HepG2 (cell line): Measurements from ENCODE around the gene PTGES. TPM values are rescaled to one million over a fixed set of nuclear protein-coding genes. Genes with fewer than 3 reads are reported as not detected.

Experiments
- ATAC-seq: fragments of 200-7000 bp; cut with Tn5 transposase; 3 replicates; pipeline ENCODE4 v1.9.1; 2020; ENCODE audit warnings: mild to moderate bottlenecking, moderate library complexity
- Bru-seq: library from RNA; stranded (reverse); fragments of 400-500 nt; gene quantifications from one replicate; lab custom pipeline; 2021; lab: Mats Ljungman, UMichigan
- BruChase-seq, 2 experiments: library from RNA; stranded (reverse); fragments of 400-500 nt; gene quantifications; one replicate each; lab custom pipeline; 2021; lab: Mats Ljungman, UMichigan
- BruUV-seq: library from RNA; stranded (reverse); fragments of 400-500 nt; replicated peaks from 2 replicates; lab custom pipeline; 2021; lab: Mats Ljungman, UMichigan
- CTCF ChIA-PET: fragments of 300-600 bp; formaldehyde crosslinking; extraction: SDS; loops from one replicate; lab custom pipeline; 2021; ENCODE audit warnings: low total read pairs, inconsistent platforms, low intra/inter-chr PET ratio; lab: Yijun Ruan, JAX
- POLR2A ChIA-PET: fragments of 350-600 bp; sonication (Branson Sonifier 250); formaldehyde crosslinking; loops from one replicate; lab custom pipeline; 2020; ENCODE audit warnings: antibody characterized with exemption, inconsistent platforms; lab: Yijun Ruan, JAX
- DNase-seq: peaks from one replicate; pipeline ENCODE4 v3.0.0-alpha.2; 2015; ENCODE audit warnings: low spot score
- FAIRE-seq: peaks from 3 replicates; lab custom pipeline; 2011; peaks lifted over from hg19 to GRCh38; lab: Jason Lieb, UNC
- H2AFZ ChIP-seq: one replicate; pipeline ENCODE4 v1.6.1; 2011; ENCODE audit warnings: low read length, inconsistent platforms
- H3K27ac ChIP-seq: fragments of 300-600 bp; 3 replicates; pipeline ENCODE4 v1.8.0; 2011; ENCODE audit warnings: mixed run types, mild to moderate bottlenecking, mixed read lengths, low read length, inconsistent platforms; ENCODE audit not compliant: insufficient read depth; ENCODE audit errors: extremely low read length
- H3K27me3 ChIP-seq, 2 experiments: fragments of 200-600 bp in 1 of 2; 2 replicates in 1 of 2; 3 replicates in 1 of 2; pipeline versions ENCODE4 v1.6.0 to v1.8.0; 2011; ENCODE audit warnings: low read length in 2 of 2, mild to moderate bottlenecking in 2 of 2, moderate library complexity in 2 of 2, inconsistent platforms in 1 of 2; ENCODE audit not compliant: insufficient read depth in 2 of 2, control insufficient read depth in 1 of 2
- H3K36me3 ChIP-seq, 2 experiments: fragments of 200-600 bp in 1 of 2; replicated peaks in 1 of 2; 2 replicates in 1 of 2; 3 replicates in 1 of 2; pipeline versions ENCODE4 v1.5.1 to v1.8.0; 2011; ENCODE audit warnings: low read length in 2 of 2, inconsistent platforms in 1 of 2; ENCODE audit not compliant: insufficient read depth in 2 of 2, control insufficient read depth in 1 of 2
- H3K4me1 ChIP-seq: 2 replicates; pipeline ENCODE4 v1.5.1; 2012; ENCODE audit warnings: low read length, inconsistent platforms; ENCODE audit not compliant: insufficient read depth
- H3K4me2 ChIP-seq: 2 replicates; pipeline ENCODE4 v1.6.0; 2011; ENCODE audit warnings: low read depth, low read length, inconsistent platforms
- H3K4me3 ChIP-seq, 3 experiments: fragments of 200-600 bp in 1 of 3; sonication (generic), shearing (Covaris generic) in 1 of 3; replicated peaks in 1 of 3; 2 replicates each; pipeline ENCODE4 v1.5.1; 2011 to 2016; ENCODE audit warnings: low read length in 3 of 3, inconsistent platforms in 2 of 3, low read depth in 2 of 3, mild to moderate bottlenecking in 2 of 3, control low read depth in 1 of 3, mixed read lengths in 1 of 3; ENCODE audit not compliant: insufficient read depth in 1 of 3
- H3K79me2 ChIP-seq: one replicate; pipeline ENCODE4 v1.6.1; 2011; ENCODE audit warnings: low read length, inconsistent platforms; ENCODE audit not compliant: insufficient read depth
- H3K9ac ChIP-seq: 2 replicates; pipeline ENCODE4 v1.6.0; 2011; ENCODE audit warnings: mild to moderate bottlenecking, low read depth, low read length, inconsistent platforms; ENCODE audit not compliant: insufficient read depth
- H3K9me3 ChIP-seq: 2 replicates; pipeline ENCODE4 v1.5.1; 2012; ENCODE audit warnings: mild to moderate bottlenecking, low read length
- H4K20me1 ChIP-seq: 2 replicates; pipeline ENCODE4 v1.6.0; 2011; ENCODE audit warnings: inconsistent platforms, mild to moderate bottlenecking, low read length, moderate library complexity; ENCODE audit not compliant: insufficient read depth
- ZZZ3 ChIP-seq: sonication (generic); formaldehyde crosslinking; IDR thresholded peaks from 2 replicates; pipeline ENCODE4 v1.4.0; 2020; ENCODE audit warnings: missing genetic modification reagents, mild to moderate bottlenecking, borderline replicate concordance
- WGBS: methylation state at CpG from one replicate; pipeline ENCODE4 v1.1.6; 2017; ENCODE audit warnings: low lambda C conversion rate; 5-methylcytosine and 5-hydroxymethylcytosine counted together
- in situ Hi-C: cut with HindIII; loops from 2 replicates; pipeline ENCODE4 v1.10.0; 2017; ENCODE audit warnings: low pct_unique_long_range_greater_than_20kb; ENCODE audit not compliant: extremely low pct_ligation_motif_present
- intact Hi-C: fragments of 100-400 bp; cut with micrococcal nuclease; formaldehyde crosslinking; loops from one replicate; pipeline ENCODE4 v1.10.0; 2022; ENCODE audit not compliant: unreplicated experiment
- long read RNA-seq, 2 experiments: library from RNA in 1 of 2; library from polyadenylated mRNA in 1 of 2; stranded (forward) in 1 of 2; unstranded in 1 of 2; transcript quantifications; one replicate each; pipeline ENCODE4 v2.0.0, GENCODE V29; 2019 to 2022
- polyA minus RNA-seq, 3 experiments: library from RNA; depleted of rRNA, polyadenylated mRNA; stranded (reverse); fragments of >200 nt; gene quantifications; 2 replicates each; pipeline ENCODE4 v1.2.3, GENCODE V29; 2011; ENCODE audit warnings: low replicate concordance in 1 of 3
- polyA plus RNA-seq, 8 experiments: library from polyadenylated mRNA; depleted of rRNA in 3 of 8; stranded (reverse) in 7 of 8; unstranded in 1 of 8; fragments of >200 nt; fragmentation: Illumina TruSeq in 4 of 8; extraction: Trizol in 4 of 8; gene quantifications; 2 replicates each; pipeline versions ENCODE4 v1.2.1 to v1.2.3, GENCODE V29; 2011 to 2016; ENCODE audit warnings: low read depth in 4 of 8, missing spikeins in 1 of 8, mixed read lengths in 1 of 8; ENCODE audit not compliant: insufficient read depth in 1 of 8
- total RNA-seq, 5 experiments: library from RNA; depleted of rRNA; stranded (reverse); fragments of >200 nt; fragmentation: Illumina TruSeq; extraction: Trizol; gene quantifications; 2 replicates each; pipeline ENCODE4 v1.2.3, GENCODE V29; 2016; ENCODE audit warnings: low read depth in 1 of 5
- TF ChIP-seq, protein P1 (sequence below): sonication (generic); formaldehyde crosslinking; IDR thresholded peaks from 2 replicates; pipeline ENCODE4 v1.5.1; 2020; ENCODE audit warnings: mild to moderate bottlenecking, missing genetic modification reagents, moderate library complexity

PTGES gene, protein sequence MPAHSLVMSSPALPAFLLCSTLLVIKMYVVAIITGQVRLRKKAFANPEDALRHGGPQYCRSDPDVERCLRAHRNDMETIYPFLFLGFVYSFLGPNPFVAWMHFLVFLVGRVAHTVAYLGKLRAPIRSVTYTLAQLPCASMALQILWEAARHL
- total RNA-seq (2016; rRNA removed; fragmentation: Illumina TruSeq; extraction: Trizol) (0.07 TPM in 1 of 2 replicates, not detected in the other), polyA plus RNA-seq (2011; rRNA removed) (not detected in 2 replicates), polyA minus RNA-seq (2011; rRNA and poly(A)+ RNA removed; ENCODE audit: low replicate concordance) (258 TPM in 1 of 2 replicates, not detected in the other), Bru-seq, nascent RNA (percentile 7 among the genes with signal in this experiment), BruChase-seq, experiment 1, labeled RNA remaining after a 6-hour chase (percentile 18 among the genes with signal in this experiment), BruChase-seq, experiment 2, labeled RNA remaining after a 2-hour chase (percentile 6 among the genes with signal in this experiment)
- total RNA-seq (2016; cell fraction: cytosol; rRNA removed; fragmentation: Illumina TruSeq; extraction: Trizol; ENCODE audit: low read depth), result not detected in 2 replicates
- total RNA-seq (2016; cell fraction: insoluble cytoplasmic fraction; rRNA removed; fragmentation: Illumina TruSeq; extraction: Trizol), result 0.13 TPM in 1 of 2 replicates, not detected in the other
- not detected in 2 replicates for total RNA-seq (2016; cell fraction: membrane; rRNA removed; fragmentation: Illumina TruSeq; extraction: Trizol)
- not detected in 2 replicates for total RNA-seq (2016; cell fraction: nucleus; rRNA removed; fragmentation: Illumina TruSeq; extraction: Trizol)
- 0.03 and 0.04 TPM in 2 replicates for polyA plus RNA-seq (2011; cell fraction: cytosol; rRNA removed)
- not detected in 2 replicates for polyA plus RNA-seq (2011; cell fraction: nucleus; rRNA removed)
- polyA plus RNA-seq (2012), result 0.07 TPM in 1 of 2 replicates, not detected in the other
- not detected in 2 replicates for polyA plus RNA-seq (2016; cell fraction: cytosol; fragmentation: Illumina TruSeq; extraction: Trizol; ENCODE audit: low read depth)
- not detected in 2 replicates for polyA plus RNA-seq (2016; cell fraction: insoluble cytoplasmic fraction; fragmentation: Illumina TruSeq; extraction: Trizol; ENCODE audit: low read depth)
- not detected in 2 replicates for polyA plus RNA-seq (2016; cell fraction: membrane; fragmentation: Illumina TruSeq; extraction: Trizol; ENCODE audit: low read depth)
- 0.36 TPM in 1 of 2 replicates, not detected in the other for polyA plus RNA-seq (2016; cell fraction: nucleus; fragmentation: Illumina TruSeq; extraction: Trizol; ENCODE audit: insufficient read depth, low read depth)
- polyA minus RNA-seq (2011; cell fraction: cytosol; rRNA and poly(A)+ RNA removed), result 0.88 TPM in 1 of 2 replicates, not detected in the other
- 0.64 TPM in 1 of 2 replicates, not detected in the other for polyA minus RNA-seq (2011; cell fraction: nucleus; rRNA and poly(A)+ RNA removed)
- long read RNA-seq, experiment 1, result 0 reads
- long read RNA-seq, experiment 2, result 0 reads

DNA sequence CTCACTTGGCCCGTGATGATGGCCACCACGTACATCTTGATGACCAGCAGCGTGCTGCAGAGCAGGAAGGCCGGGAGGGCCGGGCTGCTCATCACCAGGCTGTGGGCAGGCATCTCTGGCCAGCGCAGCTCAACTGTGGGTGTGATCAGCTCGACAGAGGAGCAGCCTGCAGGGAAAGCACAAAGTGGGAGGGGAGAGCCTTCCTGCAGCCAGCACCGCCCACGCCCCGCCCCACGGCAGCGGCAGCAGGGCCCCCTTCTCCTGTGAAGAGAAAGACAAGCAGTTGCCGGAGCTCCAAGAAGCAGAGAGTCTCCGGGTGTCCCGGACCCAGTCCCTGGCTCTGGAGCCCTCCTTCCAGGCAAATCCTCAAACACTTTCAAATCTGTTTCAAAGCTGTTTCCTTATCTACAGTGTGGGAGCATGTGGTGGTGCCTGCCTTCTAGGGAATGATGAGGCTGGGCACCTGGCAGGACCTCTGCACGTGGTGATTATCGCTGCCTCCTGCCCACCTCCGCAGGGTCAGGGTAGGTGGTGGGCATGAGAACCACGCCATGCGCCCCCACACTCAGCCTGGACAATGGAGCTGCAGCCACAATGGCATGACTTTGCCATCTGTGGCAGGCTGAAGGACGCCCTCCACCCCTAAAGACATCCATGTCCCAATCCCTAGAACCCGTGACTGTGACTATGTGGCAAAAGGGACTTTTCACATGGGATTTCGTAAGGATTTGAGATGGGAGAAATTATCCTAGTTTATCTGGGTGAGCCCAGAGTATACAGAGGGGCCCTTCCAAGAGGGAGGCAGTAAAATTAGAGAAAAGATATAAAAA is at the start of gene PTGES:
Gene PTGES, minus strand, starts transcription at position 143 of the 830 bp plus-strand sequence. Its CDS starts 30 bp downstream, at position 113.
- no peaks in the 10 kb centered on the region for H3K36me3 ChIP-seq
- BruUV-seq, result no TSS peak
- peaks cover 17% of the 10 kb centered on the region for H3K4me1 ChIP-seq
- DNase-seq, result no peak
- no peaks in the 10 kb centered on the region for H3K9me3 ChIP-seq
- WGBS, result 19% methylated on average over 10 of the region's 23 CpGs
- H2AFZ ChIP-seq, result no peak within 1 kb of the TSS
- H3K27me3 ChIP-seq, result peaks cover 7 to 62% of the 10 kb centered on the region in 2 experiments
- no peaks in the 10 kb centered on the region for H4K20me1 ChIP-seq
- ChIA-PET CTCF (no interaction called here), POLR2A (no interaction called here)
- H3K4me2 ChIP-seq, result peak within 1 kb of the TSS; percentile 50
- peak within 1 kb of the TSS in 1 of 3 experiments; percentile 47; a peak in 1 of 6 replicates for H3K4me3 ChIP-seq
- no peak within 1 kb of the TSS for H3K27ac ChIP-seq
- no peak for FAIRE-seq
- H3K79me2 ChIP-seq, result no peaks in the 10 kb centered on the region
- intact Hi-C loops (loop anchor here (5.0 kb wide), 1 partner anchor 39 kb away; no protein-coding TSS in a partner anchor), in situ Hi-C loops (no loop called here)
- peak; percentile 83 for ATAC-seq
- H3K9ac ChIP-seq, result no peak within 1 kb of the TSS
- TF ChIP-seq, protein P1, sequence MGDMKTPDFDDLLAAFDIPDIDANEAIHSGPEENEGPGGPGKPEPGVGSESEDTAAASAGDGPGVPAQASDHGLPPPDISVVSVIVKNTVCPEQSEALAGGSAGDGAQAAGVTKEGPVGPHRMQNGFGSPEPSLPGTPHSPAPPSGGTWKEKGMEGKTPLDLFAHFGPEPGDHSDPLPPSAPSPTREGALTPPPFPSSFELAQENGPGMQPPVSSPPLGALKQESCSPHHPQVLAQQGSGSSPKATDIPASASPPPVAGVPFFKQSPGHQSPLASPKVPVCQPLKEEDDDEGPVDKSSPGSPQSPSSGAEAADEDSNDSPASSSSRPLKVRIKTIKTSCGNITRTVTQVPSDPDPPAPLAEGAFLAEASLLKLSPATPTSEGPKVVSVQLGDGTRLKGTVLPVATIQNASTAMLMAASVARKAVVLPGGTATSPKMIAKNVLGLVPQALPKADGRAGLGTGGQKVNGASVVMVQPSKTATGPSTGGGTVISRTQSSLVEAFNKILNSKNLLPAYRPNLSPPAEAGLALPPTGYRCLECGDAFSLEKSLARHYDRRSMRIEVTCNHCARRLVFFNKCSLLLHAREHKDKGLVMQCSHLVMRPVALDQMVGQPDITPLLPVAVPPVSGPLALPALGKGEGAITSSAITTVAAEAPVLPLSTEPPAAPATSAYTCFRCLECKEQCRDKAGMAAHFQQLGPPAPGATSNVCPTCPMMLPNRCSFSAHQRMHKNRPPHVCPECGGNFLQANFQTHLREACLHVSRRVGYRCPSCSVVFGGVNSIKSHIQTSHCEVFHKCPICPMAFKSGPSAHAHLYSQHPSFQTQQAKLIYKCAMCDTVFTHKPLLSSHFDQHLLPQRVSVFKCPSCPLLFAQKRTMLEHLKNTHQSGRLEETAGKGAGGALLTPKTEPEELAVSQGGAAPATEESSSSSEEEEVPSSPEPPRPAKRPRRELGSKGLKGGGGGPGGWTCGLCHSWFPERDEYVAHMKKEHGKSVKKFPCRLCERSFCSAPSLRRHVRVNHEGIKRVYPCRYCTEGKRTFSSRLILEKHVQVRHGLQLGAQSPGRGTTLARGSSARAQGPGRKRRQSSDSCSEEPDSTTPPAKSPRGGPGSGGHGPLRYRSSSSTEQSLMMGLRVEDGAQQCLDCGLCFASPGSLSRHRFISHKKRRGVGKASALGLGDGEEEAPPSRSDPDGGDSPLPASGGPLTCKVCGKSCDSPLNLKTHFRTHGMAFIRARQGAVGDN, result peak; percentile 21; the same call in 1 of the 2 replicates
- no peak for TF ChIP-seq ZZZ3 (CRISPR knock-in tag)
- TF ChIP-seq, all 625 proteins: peak for 1
